ENCODE measurements around the gene MEF2C. TPM values are rescaled to one million over a fixed set of nuclear protein-coding genes. Genes with fewer than 3 reads are reported as not detected.
"Not testable (repeated sequence)": the region's sequence is repeated elsewhere in the genome, so short reads cannot be mapped to it uniquely, and the experiment has no call there.

The MEF2C gene
- 207 TPM for polyA plus RNA-seq (2012; ENCODE audit: missing spikeins)

GRCh38 chr5:88883059-88883835 lies at the start of gene MEF2C:
MEF2C (minus strand) TSS chr5:88883184; CDS start chr5:88823788, 59,396 bp downstream.
- FAIRE-seq (peak; percentile 95), DNase-seq (ENCODE audit: insufficient read length) (peak; percentile 33)
- peak; percentile 92 for TF ChIP-seq POLR2AphosphoS5 (IDR thresholded peaks at IDR 0.05; ENCODE audit: low read depth, low read length)
- TF ChIP-seq TAF1 (IDR thresholded peaks at IDR 0.05; ENCODE audit: borderline replicate concordance, low read depth, low read length): peak; percentile 95
- TF ChIP-seq POLR2A (IDR thresholded peaks at IDR 0.05; ENCODE audit: low read depth, low read length): peak; percentile 95

- FAIRE-seq (no peak), DNase-seq (ENCODE audit: insufficient read length) (no peak)
- TF ChIP-seq POLR2A (IDR thresholded peaks at IDR 0.05; ENCODE audit: low read depth, low read length): no peak
- no peak for TF ChIP-seq POLR2AphosphoS5 (IDR thresholded peaks at IDR 0.05; ENCODE audit: low read depth, low read length)
- TF ChIP-seq TAF1 (IDR thresholded peaks at IDR 0.05; ENCODE audit: borderline replicate concordance, low read depth, low read length): no peak
These were observed 49.6 kb upstream of the MEF2C start for GRCh38 chr5:88932541-88932940.

- DNase-seq (ENCODE audit: insufficient read length) (no peak), FAIRE-seq (no peak)
These were observed 47.4 kb upstream of the MEF2C start for GRCh38 chr5:88930335-88930734.

GRCh38 chr5:88929385-88929784 lies 46.4 kb upstream of the MEF2C start:
- FAIRE-seq (no peak), DNase-seq (ENCODE audit: insufficient read length) (no peak)
- no peak for TF ChIP-seq POLR2AphosphoS5 (IDR thresholded peaks at IDR 0.05; ENCODE audit: low read depth, low read length)
- no peak for TF ChIP-seq TAF1 (IDR thresholded peaks at IDR 0.05; ENCODE audit: borderline replicate concordance, low read depth, low read length)
- no peak for TF ChIP-seq POLR2A (IDR thresholded peaks at IDR 0.05; ENCODE audit: low read depth, low read length)

More at GRCh38 chr5:88930335-88930734, 47.4 kb upstream of the MEF2C start:
- no peak for TF ChIP-seq TAF1 (IDR thresholded peaks at IDR 0.05; ENCODE audit: borderline replicate concordance, low read depth, low read length)
- TF ChIP-seq POLR2A (IDR thresholded peaks at IDR 0.05; ENCODE audit: low read depth, low read length): no peak
- TF ChIP-seq POLR2AphosphoS5 (IDR thresholded peaks at IDR 0.05; ENCODE audit: low read depth, low read length): no peak

GRCh38 chr5:88926774-88927173 lies 43.8 kb upstream of the MEF2C start:
- TF ChIP-seq TAF1 (IDR thresholded peaks at IDR 0.05; ENCODE audit: borderline replicate concordance, low read depth, low read length): no peak
- no peak for TF ChIP-seq POLR2A (IDR thresholded peaks at IDR 0.05; ENCODE audit: low read depth, low read length)
- TF ChIP-seq POLR2AphosphoS5 (IDR thresholded peaks at IDR 0.05; ENCODE audit: low read depth, low read length): no peak
- FAIRE-seq (no peak), DNase-seq (ENCODE audit: insufficient read length) (no peak)

GRCh38 chr5:88925692-88926490 lies 42.9 kb upstream of the MEF2C start:
- TF ChIP-seq TAF1 (IDR thresholded peaks at IDR 0.05; ENCODE audit: borderline replicate concordance, low read depth, low read length) (no peak), POLR2AphosphoS5 (IDR thresholded peaks at IDR 0.05; ENCODE audit: low read depth, low read length) (no peak), POLR2A (IDR thresholded peaks at IDR 0.05; ENCODE audit: low read depth, low read length) (no peak)
- no peak for FAIRE-seq
- no peak for DNase-seq (ENCODE audit: insufficient read length)

GRCh38 chr5:88924330-88924657 lies 41.3 kb upstream of the MEF2C start:
- no peak for TF ChIP-seq TAF1 (IDR thresholded peaks at IDR 0.05; ENCODE audit: borderline replicate concordance, low read depth, low read length)

GRCh38 chr5:88923623-88924329 lies 40.8 kb upstream of the MEF2C start:
- no peak for DNase-seq (ENCODE audit: insufficient read length)
- FAIRE-seq: no peak
- TF ChIP-seq TAF1 (IDR thresholded peaks at IDR 0.05; ENCODE audit: borderline replicate concordance, low read depth, low read length) (no peak), POLR2AphosphoS5 (IDR thresholded peaks at IDR 0.05; ENCODE audit: low read depth, low read length) (no peak), POLR2A (IDR thresholded peaks at IDR 0.05; ENCODE audit: low read depth, low read length) (no peak)

More at GRCh38 chr5:88924330-88924657, 41.3 kb upstream of the MEF2C start:
- DNase-seq (ENCODE audit: insufficient read length): no peak
- FAIRE-seq: no peak

GRCh38 chr5:88912743-88913142 lies 29.8 kb upstream of the MEF2C start:
- not testable (repeated sequence) for FAIRE-seq; DNase-seq (ENCODE audit: insufficient read length)

- FAIRE-seq: peak; percentile 53
- DNase-seq (ENCODE audit: insufficient read length): not testable (repeated sequence)
These were observed 28.1 kb upstream of the MEF2C start for GRCh38 chr5:88911059-88911572.

- DNase-seq (ENCODE audit: insufficient read length); FAIRE-seq: not testable (repeated sequence)
These were observed 21.5 kb upstream of the MEF2C start for GRCh38 chr5:88904478-88904877.

GRCh38 chr5:88903966-88904365 lies 21.0 kb upstream of the MEF2C start:
- FAIRE-seq; DNase-seq (ENCODE audit: insufficient read length): not testable (repeated sequence)

GRCh38 chr5:88901077-88901476 lies 18.1 kb upstream of the MEF2C start:
- not testable (repeated sequence) for DNase-seq (ENCODE audit: insufficient read length); FAIRE-seq
